Neural cell (in vitro differentiated cells): ENCODE measurements around the gene CFL2. TPM values are rescaled to one million over a fixed set of nuclear protein-coding genes. Genes with fewer than 3 reads are reported as not detected.
"Not testable (repeated sequence)": the region's sequence is repeated elsewhere in the genome, so short reads cannot be mapped to it uniquely, and the experiment has no call there.

Experiments
- H2AFZ ChIP-seq: fragments of 200-600, 300-800 bp; sonication (generic), shearing (Covaris generic); 2 replicates; pipeline ENCODE4 v1.6.0; 2014; ENCODE audit warnings: low read depth, mild to moderate bottlenecking, antibody characterized with exemption, low read length, moderate library complexity
- H3F3A ChIP-seq: fragments of 200-600 bp; shearing (Covaris generic); 2 replicates; pipeline ENCODE4 v1.6.1; 2016; ENCODE audit warnings: mild to moderate bottlenecking, moderate library complexity, mixed read lengths, antibody characterized with exemption, low read length; ENCODE audit not compliant: insufficient read depth, poor library complexity, severe bottlenecking
- H3K27ac ChIP-seq: fragments of 200-600, 300-800 bp; sonication (generic), shearing (Covaris generic); 2 replicates; pipeline ENCODE4 v1.5.1; 2014; ENCODE audit warnings: mild to moderate bottlenecking, low read length, moderate library complexity
- H3K27me3 ChIP-seq: fragments of 300-800, 200-600 bp; sonication (generic), shearing (Covaris generic); 2 replicates; pipeline ENCODE4 v1.6.0; 2014; ENCODE audit warnings: mild to moderate bottlenecking, low read depth, low read length, moderate library complexity; ENCODE audit not compliant: insufficient read depth
- H3K36me3 ChIP-seq: fragments of 300-800, 200-600 bp; sonication (generic), shearing (Covaris generic); 2 replicates; pipeline ENCODE4 v1.5.1; 2014; ENCODE audit warnings: mild to moderate bottlenecking, antibody characterized with exemption, low read length, moderate library complexity; ENCODE audit not compliant: insufficient read depth
- H3K4me2 ChIP-seq: fragments of 300-800, 200-600 bp; sonication (generic), shearing (Covaris generic); 2 replicates; pipeline ENCODE4 v1.6.0; 2014; ENCODE audit warnings: mild to moderate bottlenecking, low read length
- H3K4me3 ChIP-seq: fragments of 300-800, 200-600 bp; sonication (generic), shearing (Covaris generic); 2 replicates; pipeline ENCODE4 v1.5.1; 2014; ENCODE audit warnings: mild to moderate bottlenecking, low read length, moderate library complexity
- H3K79me2 ChIP-seq: fragments of 200-600 bp; shearing (Covaris generic); replicated peaks from 2 replicates; pipeline ENCODE4 v1.6.0; 2014; ENCODE audit warnings: mild to moderate bottlenecking, low read length, moderate library complexity; ENCODE audit not compliant: insufficient read depth
- H3K9ac ChIP-seq: fragments of 300-800, 200-600 bp; sonication (generic), shearing (Covaris generic); 2 replicates; pipeline ENCODE4 v1.6.1; 2016; ENCODE audit warnings: mild to moderate bottlenecking, low read length, mixed read lengths
- H3K9me2 ChIP-seq: fragments of 200-600 bp; shearing (Covaris generic); 2 replicates; pipeline ENCODE4 v1.6.1; 2016; ENCODE audit warnings: mild to moderate bottlenecking, low read length, mixed read lengths; ENCODE audit not compliant: insufficient read depth
- H3K9me3 ChIP-seq: fragments of 200-600, 300-800 bp; sonication (generic), shearing (Covaris generic); 2 replicates; pipeline ENCODE4 v1.6.1; 2016; ENCODE audit warnings: mild to moderate bottlenecking, mixed run types, low read length, moderate library complexity, mixed read lengths
- H4K20me1 ChIP-seq: fragments of 200-600 bp; shearing (Covaris generic); 2 replicates; pipeline ENCODE4 v1.6.1; 2016; ENCODE audit warnings: mild to moderate bottlenecking, mixed run types; ENCODE audit not compliant: insufficient read depth
- CTCF ChIP-seq: fragments of 450-650 bp; IDR thresholded peaks from 2 replicates; pipeline ENCODE4 v1.5.1; 2014; ENCODE audit warnings: antibody characterized with exemption, mild to moderate bottlenecking, moderate library complexity; ENCODE audit not compliant: poor library complexity, severe bottlenecking
- EP300 ChIP-seq: fragments of 450-650 bp; conservative IDR thresholded peaks from 2 replicates; pipeline ENCODE4 v1.6.1; 2014; ENCODE audit warnings: antibody characterized with exemption, mild to moderate bottlenecking, moderate library complexity; ENCODE audit not compliant: poor library complexity, severe bottlenecking
- EZH2 ChIP-seq: fragments of 200-600, 300-800 bp; shearing (Covaris generic), sonication (generic); IDR thresholded peaks from 2 replicates; pipeline ENCODE4 v1.6.1; 2014; ENCODE audit warnings: antibody characterized with exemption, low read length, borderline replicate concordance, mild to moderate bottlenecking; ENCODE audit not compliant: insufficient read depth, poor library complexity, severe bottlenecking
- MXI1 ChIP-seq: fragments of 450-650 bp; conservative IDR thresholded peaks from 2 replicates; pipeline ENCODE4 v1.6.1; 2014; ENCODE audit warnings: antibody characterized with exemption, mild to moderate bottlenecking; ENCODE audit not compliant: poor library complexity, severe bottlenecking
- POLR2AphosphoS5 ChIP-seq: IDR thresholded peaks from 2 replicates; pipeline ENCODE4 v1.6.1; 2012
- RAD21 ChIP-seq: fragments of 450-650 bp; conservative IDR thresholded peaks from 2 replicates; pipeline ENCODE4 v1.6.1; 2014; ENCODE audit warnings: antibody characterized with exemption, mild to moderate bottlenecking, moderate library complexity
- REST ChIP-seq: IDR thresholded peaks from 2 replicates; pipeline ENCODE4 v1.6.1; 2012; ENCODE audit warnings: borderline replicate concordance
- SMC3 ChIP-seq: fragments of 450-650 bp; conservative IDR thresholded peaks from 2 replicates; pipeline ENCODE4 v1.6.1; 2014; ENCODE audit warnings: antibody characterized with exemption, mild to moderate bottlenecking, moderate library complexity; ENCODE audit not compliant: poor library complexity
- TAF1 ChIP-seq: IDR thresholded peaks from 2 replicates; pipeline ENCODE4 v1.6.1; 2012; ENCODE audit warnings: low read depth
- polyA plus RNA-seq: library from polyadenylated mRNA; depleted of rRNA; stranded (reverse); fragments of >200 nt; gene quantifications from 2 replicates; pipeline ENCODE4 v1.2.3, GENCODE V29; 2014

The CFL2 gene
- polyA plus RNA-seq, 1 donor from 2014 or later = 37.8 TPM

- H3K9me3 ChIP-seq = no peaks in the 10 kb centered on the region
- H4K20me1 ChIP-seq = no peaks in the 10 kb centered on the region
- TF ChIP-seq RAD21 (no peak), REST (no peak), TAF1 (no peak), POLR2AphosphoS5 (no peak), CTCF (no peak), EP300 (no peak), MXI1 (no peak), SMC3 (no peak), EZH2 (no peak)
- no peaks in the 10 kb centered on the region for H3F3A ChIP-seq
- H3K27ac ChIP-seq = no peak overlapping the region
- H3K79me2 ChIP-seq = no peaks in the 10 kb centered on the region
- H3K36me3 ChIP-seq = no peaks in the 10 kb centered on the region
- H3K4me3 ChIP-seq = no peak overlapping the region
- no peaks in the 10 kb centered on the region for H3K27me3 ChIP-seq
- H3K9ac ChIP-seq = no peak overlapping the region
- no peaks in the 10 kb centered on the region for H3K9me2 ChIP-seq
- no peak overlapping the region for H3K4me2 ChIP-seq
- no peak overlapping the region for H2AFZ ChIP-seq
Observed at GRCh38 chr14:34741840-34742239, 27.4 kb upstream of the CFL2 start.

DNA sequence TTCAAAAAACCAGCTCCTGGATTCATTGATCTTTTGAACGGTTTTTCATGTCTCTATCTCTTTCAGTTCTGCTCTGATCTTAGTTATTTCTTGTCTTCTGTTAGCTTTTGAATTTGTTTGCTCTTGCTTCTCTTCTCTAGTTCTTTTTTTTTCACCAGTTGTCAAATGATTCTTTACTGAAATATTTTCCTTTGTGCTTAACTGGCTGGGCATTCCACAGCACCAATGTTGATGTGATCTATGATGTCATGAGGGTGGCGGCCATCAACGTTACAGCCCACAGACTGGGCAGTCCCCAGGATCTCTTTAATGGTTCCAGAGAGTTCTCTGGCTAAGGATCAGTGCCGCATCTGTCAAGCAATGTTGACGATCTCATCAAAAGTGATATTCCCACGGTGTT is 25.7 kb upstream of the CFL2 start:
- H3K9me3 ChIP-seq, H2AFZ ChIP-seq, H3K79me2 ChIP-seq: not testable (repeated sequence)

GRCh38 chr14:34737079-34737478 is 22.7 kb upstream of the CFL2 start:
- H2AFZ ChIP-seq, H3K27me3 ChIP-seq, H3F3A ChIP-seq, H3K4me3 ChIP-seq, H3K9ac ChIP-seq, H3K9me2 ChIP-seq, H3K4me2 ChIP-seq, H3K36me3 ChIP-seq, H4K20me1 ChIP-seq, H3K27ac ChIP-seq, H3K79me2 ChIP-seq, H3K9me3 ChIP-seq: not testable (repeated sequence)

More for the DNA sequence above, 25.7 kb upstream of the CFL2 start:
- H3K27me3 ChIP-seq, H3K36me3 ChIP-seq, H3F3A ChIP-seq, H3K4me3 ChIP-seq, H3K9me2 ChIP-seq, H3K4me2 ChIP-seq, H4K20me1 ChIP-seq, H3K9ac ChIP-seq, H3K27ac ChIP-seq: not testable (repeated sequence)
